DMS53 treated with DMSO at 0.1 percent for 48 hours (cell line): ENCODE results near the gene MCM5.
"Not testable (repeated sequence)": the region's sequence is repeated elsewhere in the genome, so short reads cannot be mapped to it uniquely, and the experiment has no call there.

ENCODE experiments used
- DNase-seq: peaks from one replicate; lab custom pipeline; 2025; ENCODE audit not compliant: unreplicated experiment; lab: John Stamatoyannopoulos, UW

MCM5 gene

GRCh38 chr22:35378621-35379020 is 21.3 kb upstream of the MCM5 start:
- DNase-seq: no peak

DNA sequence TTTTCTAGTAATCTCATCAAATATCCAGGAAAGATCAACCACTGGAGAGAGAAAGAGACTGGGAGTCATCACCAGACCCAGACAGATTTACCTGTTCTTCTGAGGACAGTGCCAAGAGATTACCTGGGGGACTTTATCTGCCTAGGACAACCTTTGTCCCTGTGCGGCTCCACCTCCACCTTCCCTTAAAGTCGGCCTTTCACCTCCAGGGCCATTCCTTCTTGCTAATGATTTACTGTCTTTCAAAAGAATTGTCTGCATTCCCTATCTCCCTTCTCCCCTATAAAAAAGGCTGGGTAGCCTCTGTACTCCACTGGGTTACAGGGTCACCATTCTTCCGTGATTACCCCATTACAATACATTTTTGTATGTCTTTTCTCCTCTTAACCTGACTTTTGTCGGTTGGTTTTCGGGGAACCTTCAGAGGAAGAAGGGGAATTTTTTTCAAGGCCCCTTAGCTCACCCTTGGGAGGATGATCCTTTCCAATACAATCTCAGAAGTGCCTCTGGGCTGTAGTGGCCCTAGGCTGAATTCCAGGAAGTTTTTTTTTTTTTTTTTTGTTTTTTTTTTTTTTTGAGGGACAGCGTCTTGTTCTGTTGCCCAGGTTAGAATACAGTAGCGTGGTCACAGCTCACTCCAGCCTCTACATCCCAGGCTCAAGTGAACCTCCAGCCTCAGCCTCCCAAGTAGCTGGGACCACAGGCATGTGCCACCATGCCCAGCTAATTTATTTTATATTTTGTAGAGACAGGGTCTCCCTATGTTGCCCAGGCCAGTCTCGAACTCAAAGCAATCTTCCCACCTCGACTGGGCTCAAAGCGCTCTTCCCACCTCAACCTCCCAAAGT is 20.6 kb upstream of the MCM5 start:
- DNase-seq: no peak

GRCh38 chr22:35380013-35380412 is 19.9 kb upstream of the MCM5 start:
- no peak for DNase-seq

- DNase-seq: no peak
Observed at GRCh38 chr22:35380537-35381423, 19.2 kb upstream of the MCM5 start, which contains the start of gene HMOX1. HMOX1 (plus strand) TSS chr22:35381096; CDS start chr22:35381174, 78 bp downstream.

GRCh38 chr22:35381424-35382009 is 18.4 kb upstream of the MCM5 start:
- no peak for DNase-seq

GRCh38 chr22:35383679-35384071 is 16.3 kb upstream of the MCM5 start:
- DNase-seq: no peak

GRCh38 chr22:35384527-35384926 is 15.4 kb upstream of the MCM5 start:
- DNase-seq: no peak

DNA sequence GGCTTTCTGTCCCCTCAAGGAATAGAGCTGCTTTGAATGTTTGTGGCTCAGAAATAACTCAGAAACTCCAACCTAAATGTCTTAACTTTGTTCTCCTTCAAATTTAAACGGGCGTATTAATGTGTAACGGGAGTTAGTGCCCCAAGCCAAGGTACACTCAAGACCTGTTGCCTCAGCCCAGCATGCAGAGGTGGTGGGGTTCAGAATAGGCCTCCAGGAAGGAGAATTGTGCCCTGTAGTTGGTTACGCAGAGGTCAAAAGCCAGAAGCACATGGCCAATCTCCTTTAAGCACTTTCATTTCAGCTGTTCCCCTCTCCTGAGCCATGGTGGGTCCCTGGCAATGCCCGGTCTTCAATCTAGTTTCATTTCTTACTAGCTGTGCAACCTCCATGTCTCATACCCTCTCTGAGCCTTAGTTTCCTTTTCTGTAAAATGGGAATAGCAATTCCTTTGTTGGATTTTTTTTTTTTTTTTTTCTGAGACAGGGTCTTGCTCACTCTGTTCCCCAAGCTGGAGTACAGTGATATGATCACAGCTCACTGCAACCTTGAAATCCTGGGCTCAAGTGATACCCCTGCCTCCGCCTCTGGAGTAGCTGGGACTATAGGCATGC is 14.9 kb upstream of the MCM5 start:
- no peak for DNase-seq

- DNase-seq: no peak
Observed at GRCh38 chr22:35386670-35387288, 13.2 kb upstream of the MCM5 start.

GRCh38 chr22:35390933-35391332 is 9.0 kb upstream of the MCM5 start:
- DNase-seq: no peak

DNA sequence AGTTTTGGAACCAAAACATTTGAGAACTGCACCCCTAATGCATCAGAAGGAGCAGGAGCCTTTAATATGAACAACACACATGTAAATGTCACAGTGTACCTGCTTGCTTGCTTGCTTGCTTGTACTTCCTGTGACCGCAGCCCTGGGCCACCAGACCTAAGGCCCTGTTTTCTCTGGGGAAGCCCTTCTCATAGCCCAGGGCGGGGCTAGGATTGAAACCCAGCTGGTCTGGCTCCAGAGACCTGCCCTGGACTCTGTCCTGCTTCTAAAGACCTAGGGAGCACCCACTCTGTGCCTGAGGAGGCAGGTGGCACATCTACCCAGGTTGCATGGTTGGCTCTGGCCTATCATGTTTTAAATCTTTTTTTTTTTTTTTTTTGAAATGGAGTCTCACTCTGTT is 7.6 kb upstream of the MCM5 start:
- no peak for DNase-seq

DNA sequence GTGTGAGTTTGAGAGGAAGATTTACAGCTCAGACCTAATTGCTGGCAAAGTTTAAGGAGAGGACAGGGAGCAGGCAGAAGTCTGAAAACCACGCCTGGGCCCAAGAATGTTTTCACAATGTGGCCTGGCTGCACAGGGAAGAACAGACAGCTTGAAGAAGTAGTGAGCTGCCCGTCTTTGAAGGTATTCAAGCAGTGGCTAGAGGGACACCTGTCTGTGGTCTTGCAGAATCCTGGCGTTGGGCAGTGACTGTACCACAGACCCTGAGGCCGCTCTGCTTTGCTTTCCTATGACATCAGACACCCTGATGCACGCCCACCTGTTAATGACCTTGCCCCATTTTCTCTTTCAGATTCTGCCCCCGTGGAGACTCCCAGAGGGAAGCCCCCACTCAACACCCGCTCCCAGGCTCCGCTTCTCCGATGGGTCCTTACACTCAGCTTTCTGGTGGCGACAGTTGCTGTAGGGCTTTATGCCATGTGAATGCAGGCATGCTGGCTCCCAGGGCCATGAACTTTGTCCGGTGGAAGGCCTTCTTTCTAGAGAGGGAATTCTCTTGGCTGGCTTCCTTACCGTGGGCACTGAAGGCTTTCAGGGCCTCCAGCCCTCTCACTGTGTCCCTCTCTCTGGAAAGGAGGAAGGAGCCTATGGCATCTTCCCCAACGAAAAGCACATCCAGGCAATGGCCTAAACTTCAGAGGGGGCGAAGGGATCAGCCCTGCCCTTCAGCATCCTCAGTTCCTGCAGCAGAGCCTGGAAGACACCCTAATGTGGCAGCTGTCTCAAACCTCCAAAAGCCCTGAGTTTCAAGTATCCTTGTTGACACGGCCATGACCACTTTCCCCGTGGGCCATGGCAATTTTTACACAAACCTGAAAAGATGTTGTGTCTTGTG is 6.6 kb upstream of the MCM5 start:
- no peak for DNase-seq

- no peak for DNase-seq
Observed at GRCh38 chr22:35394011-35394312, 6.0 kb upstream of the MCM5 start.

DNA sequence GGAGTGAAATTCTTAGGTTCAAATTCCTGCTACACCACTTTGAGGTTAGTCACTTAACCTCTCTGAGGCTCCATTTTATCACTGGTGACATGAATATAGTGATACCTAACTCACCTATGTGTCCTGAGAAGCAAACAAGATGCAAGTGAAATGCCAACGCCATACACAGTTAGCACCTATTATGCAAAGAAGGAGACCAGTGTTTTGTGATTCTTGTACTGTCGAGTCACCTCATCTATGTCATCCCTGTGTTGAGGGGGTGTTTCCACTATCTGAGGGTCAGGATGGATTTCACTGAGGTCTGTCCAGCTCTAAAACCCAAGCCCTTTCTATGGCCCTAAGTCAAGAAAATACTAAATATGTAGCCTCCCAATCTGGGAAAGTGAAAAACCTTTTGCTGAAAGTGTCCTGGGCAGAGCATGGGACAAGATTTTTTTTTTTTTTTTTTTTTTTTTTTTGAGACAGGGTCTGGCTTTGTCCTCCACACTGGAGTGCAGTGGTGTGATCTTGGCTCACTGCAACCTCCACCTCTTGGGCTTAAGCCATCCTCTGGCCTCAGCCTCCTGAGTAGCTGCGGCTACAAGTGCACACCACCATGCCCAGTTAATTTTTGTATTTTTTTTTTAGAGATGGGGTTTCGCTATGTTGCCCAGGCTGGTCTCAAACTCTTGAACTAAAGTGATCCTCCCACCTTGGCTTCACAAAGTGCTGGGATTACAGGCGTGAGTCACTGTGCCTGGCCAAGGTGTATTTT is 5.0 kb upstream of the MCM5 start:
- no peak for DNase-seq

DNA sequence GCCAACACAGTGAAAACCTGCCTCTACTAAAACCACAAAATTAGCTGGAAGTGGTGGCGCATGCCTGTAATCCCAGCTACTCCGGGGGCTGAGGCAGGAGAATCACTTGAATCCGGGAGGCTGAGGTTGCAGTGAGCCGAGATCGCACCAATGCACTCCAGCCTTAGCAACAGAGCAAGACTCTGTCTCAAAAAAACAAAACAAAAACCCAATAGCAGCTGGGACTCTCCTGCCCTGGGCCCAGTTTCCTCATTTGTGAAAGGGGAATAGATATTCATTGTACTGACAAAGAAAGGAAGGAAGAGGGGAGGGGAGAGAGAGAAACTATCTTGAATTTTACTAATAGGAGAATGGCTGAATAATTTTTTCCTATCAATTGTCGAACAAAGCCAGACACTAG is 3.3 kb upstream of the MCM5 start:
- not testable (repeated sequence) for DNase-seq

- no peak for DNase-seq
Observed at GRCh38 chr22:35397095-35397904, 2.6 kb upstream of the MCM5 start.

GRCh38 chr22:35398591-35398973 is 1.4 kb upstream of the MCM5 start:
- no peak for DNase-seq

DNA sequence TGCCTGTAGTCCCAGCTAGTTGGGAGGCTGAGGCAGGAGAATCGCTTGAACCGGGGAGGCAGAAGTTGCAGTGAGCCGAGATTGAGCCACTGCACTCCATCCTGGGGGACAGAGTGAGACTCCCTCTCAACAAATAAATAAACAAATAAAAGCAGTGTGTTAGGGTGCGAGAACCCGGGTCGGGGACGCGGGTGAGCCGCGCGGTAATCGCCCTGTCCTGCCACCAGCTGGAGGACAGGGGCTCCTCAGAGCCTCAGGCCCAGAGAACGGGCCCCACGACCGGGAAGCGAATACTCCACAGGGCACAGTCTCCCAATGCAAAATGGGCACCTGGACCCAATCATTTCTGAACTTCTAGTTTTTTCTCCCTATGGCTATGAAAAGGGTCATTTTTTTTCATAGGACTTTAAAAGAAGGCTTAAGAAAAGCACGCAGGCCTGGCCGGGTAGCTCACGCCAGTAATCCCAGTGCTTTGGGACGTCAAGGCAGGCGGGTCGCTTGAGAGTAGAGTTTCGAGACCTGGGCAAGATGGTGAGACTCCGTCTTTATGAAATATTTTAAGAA is 744 bp upstream of the MCM5 start:
- no peak for DNase-seq
